Measurements from ENCODE around the gene USP16. TPM values are rescaled to one million over a fixed set of nuclear protein-coding genes. Genes with fewer than 3 reads are reported as not detected.

USP16 gene
- total RNA-seq, 1 experiment from 2014 or later = 39.3 TPM

GRCh38 chr21:29073222-29074006 lies 48.9 kb downstream of the USP16 start, which contains the start of gene CCT8:
CCT8 (minus strand) TSS chr21:29073648; CDS start chr21:29073590, 58 bp downstream.
- Mint-ChIP-seq H3K27me3 (ENCODE audit: insufficient read depth, unreplicated experiment) (no peaks in the 10 kb centered on the region), H3K4me3 (ENCODE audit: unreplicated experiment) (peak within 1 kb of the TSS; percentile 100), H3K36me3 (ENCODE audit: insufficient read depth, unreplicated experiment) (peaks cover 37% of the 10 kb centered on the region), H3K27ac (ENCODE audit: low read depth, unreplicated experiment) (peak within 1 kb of the TSS; percentile 100), H3K4me1 (ENCODE audit: insufficient read depth, unreplicated experiment) (peaks cover 22% of the 10 kb centered on the region), H3K9me3 (ENCODE audit: unreplicated experiment) (no peaks in the 10 kb centered on the region)
- CTCF ChIA-PET = interaction anchor here (0.6 to 2.7 kb wide), 8 partner anchors 10 to 432 kb away, joined by 3 to 14 read pairs (median 3); no protein-coding TSS in a partner anchor
- POLR2A ChIA-PET = interaction anchor here (0.6 to 8.3 kb wide), 50 partner anchors 9 to 1421 kb away, joined by 3 to 126 read pairs (median 5); partner anchors contain the start of genes BACH1, LTN1, RWDD2B and USP16
- TF ChIP-seq, protein P1, sequence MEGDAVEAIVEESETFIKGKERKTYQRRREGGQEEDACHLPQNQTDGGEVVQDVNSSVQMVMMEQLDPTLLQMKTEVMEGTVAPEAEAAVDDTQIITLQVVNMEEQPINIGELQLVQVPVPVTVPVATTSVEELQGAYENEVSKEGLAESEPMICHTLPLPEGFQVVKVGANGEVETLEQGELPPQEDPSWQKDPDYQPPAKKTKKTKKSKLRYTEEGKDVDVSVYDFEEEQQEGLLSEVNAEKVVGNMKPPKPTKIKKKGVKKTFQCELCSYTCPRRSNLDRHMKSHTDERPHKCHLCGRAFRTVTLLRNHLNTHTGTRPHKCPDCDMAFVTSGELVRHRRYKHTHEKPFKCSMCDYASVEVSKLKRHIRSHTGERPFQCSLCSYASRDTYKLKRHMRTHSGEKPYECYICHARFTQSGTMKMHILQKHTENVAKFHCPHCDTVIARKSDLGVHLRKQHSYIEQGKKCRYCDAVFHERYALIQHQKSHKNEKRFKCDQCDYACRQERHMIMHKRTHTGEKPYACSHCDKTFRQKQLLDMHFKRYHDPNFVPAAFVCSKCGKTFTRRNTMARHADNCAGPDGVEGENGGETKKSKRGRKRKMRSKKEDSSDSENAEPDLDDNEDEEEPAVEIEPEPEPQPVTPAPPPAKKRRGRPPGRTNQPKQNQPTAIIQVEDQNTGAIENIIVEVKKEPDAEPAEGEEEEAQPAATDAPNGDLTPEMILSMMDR (IDR thresholded peaks at IDR 0.05; ENCODE audit: unreplicated experiment) = no peak
- intact Hi-C loops (cut with micrococcal nuclease) = loop anchor here (5.0 kb wide), 1 partner anchor 269 kb away; no protein-coding TSS in a partner anchor
- peak; percentile 99 for DNase-seq (ENCODE audit: unreplicated experiment)
- BruUV-seq (replicated peaks) = TSS peak; percentile 61

GRCh38 chr21:29074007-29074376 lies 49.5 kb downstream of the USP16 start:
- Mint-ChIP-seq H3K36me3 (ENCODE audit: insufficient read depth, unreplicated experiment) (peaks cover 31% of the 10 kb centered on the region), H3K27ac (ENCODE audit: low read depth, unreplicated experiment) (peak overlapping the region; percentile 100), H3K9me3 (ENCODE audit: unreplicated experiment) (no peaks in the 10 kb centered on the region), H3K4me3 (ENCODE audit: unreplicated experiment) (peak overlapping the region; percentile 100), H3K27me3 (ENCODE audit: insufficient read depth, unreplicated experiment) (no peaks in the 10 kb centered on the region), H3K4me1 (ENCODE audit: insufficient read depth, unreplicated experiment) (peaks cover 25% of the 10 kb centered on the region)
- intact Hi-C loops (cut with micrococcal nuclease) = loop anchor here (5.0 kb wide), 1 partner anchor 268 kb away; no protein-coding TSS in a partner anchor
- BruUV-seq (replicated peaks) = TSS peak; percentile 91
- DNase-seq (ENCODE audit: unreplicated experiment) = no peak
- TF ChIP-seq, protein P1 (IDR thresholded peaks at IDR 0.05; ENCODE audit: unreplicated experiment) = no peak
- POLR2A ChIA-PET = interaction anchor here (0.6 to 8.3 kb wide), 44 partner anchors 8 to 1421 kb away, joined by 3 to 126 read pairs (median 6); partner anchors contain the start of genes BACH1, LTN1, RWDD2B and USP16
- CTCF ChIA-PET = interaction anchor here (0.6 to 2.7 kb wide), 6 partner anchors 14 to 431 kb away, joined by 3 to 14 read pairs (median 3); no protein-coding TSS in a partner anchor

DNA sequence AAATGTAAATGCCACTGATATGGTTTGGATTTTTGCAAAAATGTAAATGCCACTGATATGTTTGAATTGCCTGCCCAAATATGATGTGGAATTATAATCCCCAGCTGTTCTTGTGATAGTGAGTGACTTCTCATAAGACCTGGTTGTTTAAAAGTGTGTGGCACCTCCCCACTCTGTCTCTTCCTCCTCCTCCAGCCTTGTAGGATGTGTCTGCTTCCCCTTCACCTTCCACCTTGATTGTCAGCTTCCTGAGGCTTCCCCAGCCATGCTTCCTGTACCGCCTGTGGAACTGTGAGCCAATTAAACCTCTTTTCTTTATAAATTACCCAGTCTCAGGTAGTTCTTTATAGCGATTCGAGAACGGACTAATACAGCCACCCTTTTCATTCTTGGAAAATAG lies 50.3 kb downstream of the USP16 start:
- no peaks in the 10 kb centered on the region for H3K27me3 Mint-ChIP-seq (ENCODE audit: insufficient read depth, unreplicated experiment)
- H3K27ac Mint-ChIP-seq (ENCODE audit: low read depth, unreplicated experiment) = no peak overlapping the region
- CTCF ChIA-PET = interaction anchor here (0.6 to 2.7 kb wide), 8 partner anchors 9 to 298 kb away, joined by 3 to 14 read pairs (median 4); no protein-coding TSS in a partner anchor
- H3K9me3 Mint-ChIP-seq (ENCODE audit: unreplicated experiment) = no peaks in the 10 kb centered on the region
- intact Hi-C loops (cut with micrococcal nuclease) = loop anchor here (5.0 kb wide), 1 partner anchor 268 kb away; no protein-coding TSS in a partner anchor
- DNase-seq (ENCODE audit: unreplicated experiment) = no peak
- H3K4me3 Mint-ChIP-seq (ENCODE audit: unreplicated experiment) = peak overlapping the region; percentile 100
- H3K4me1 Mint-ChIP-seq (ENCODE audit: insufficient read depth, unreplicated experiment) = peaks cover 28% of the 10 kb centered on the region
- no TSS peak for BruUV-seq (replicated peaks)
- POLR2A ChIA-PET = interaction anchor here (0.7 to 8.3 kb wide), 31 partner anchors 15 to 304 kb away, joined by 3 to 126 read pairs (median 8); partner anchors contain the start of genes LTN1, RWDD2B and USP16
- TF ChIP-seq, protein P1 (IDR thresholded peaks at IDR 0.05; ENCODE audit: unreplicated experiment) = no peak
- peaks cover 23% of the 10 kb centered on the region for H3K36me3 Mint-ChIP-seq (ENCODE audit: insufficient read depth, unreplicated experiment)

Measured in MCF 10A (cell line).